ENCODE data around the gene KLHDC8B. TPM values are rescaled to one million over a fixed set of nuclear protein-coding genes. Genes with fewer than 3 reads are reported as not detected.
"Not testable (repeated sequence)": the region's sequence is repeated elsewhere in the genome, so short reads cannot be mapped to it uniquely, and the experiment has no call there.

KLHDC8B gene
- total RNA-seq, 2 donors from 2014 or later: 35.6 to 55.9 TPM

- DNase-seq; intact Hi-C loops (cut with DNase I); ATAC-seq: not testable (repeated sequence)
Measured at GRCh38 chr3:49220985-49221563, 49.7 kb downstream of the KLHDC8B start.

GRCh38 chr3:49222002-49222401 is 50.6 kb downstream of the KLHDC8B start:
- DNase-seq: no peak
- intact Hi-C loops (cut with DNase I): no loop called here
- no peak for ATAC-seq

Other genes starting within 250 kb of the KLHDC8B start
- gene P4HTM, start 181.4 kb upstream of the KLHDC8B start, total RNA-seq: 10 to 100 TPM; 32.8 to 33.9 TPM
- gene WDR6, start 164.2 kb upstream of the KLHDC8B start, total RNA-seq: 10 to 100 TPM; 76.1 to 77.1 TPM
- 10 to 100 TPM in 1 of 2 donors, 1 to 10 TPM in 1; 9.8 to 10.1 TPM for gene DALRD3, start 153.0 kb upstream of the KLHDC8B start, total RNA-seq
- gene NDUFAF3, start 149.5 kb upstream of the KLHDC8B start, total RNA-seq: 100 to 1,000 TPM; 135 to 138 TPM
- 10 to 100 TPM; 60.2 to 71.3 TPM for gene IMPDH2, start 142.2 kb upstream of the KLHDC8B start, total RNA-seq
- gene QRICH1, start 77.5 kb upstream of the KLHDC8B start, total RNA-seq: 10 to 100 TPM; 50.4 to 59.9 TPM
- 100 to 1,000 TPM; 150 to 166 TPM for gene QARS1, start 66.8 kb upstream of the KLHDC8B start, total RNA-seq
- 10 to 100 TPM; 38.3 to 49.5 TPM for gene USP19, start 50.8 kb upstream of the KLHDC8B start, total RNA-seq
- gene LAMB2, start 38.5 kb upstream of the KLHDC8B start, total RNA-seq: 100 to 1,000 TPM; 629 to 714 TPM
- 10 to 100 TPM; 12.3 to 15.3 TPM for gene CCDC71, start 5.3 kb upstream of the KLHDC8B start, total RNA-seq
- gene C3orf62, start 105.6 kb downstream of the KLHDC8B start, total RNA-seq: 1 to 10 TPM; 3.2 to 3.4 TPM
- gene USP4, start 168.5 kb downstream of the KLHDC8B start, total RNA-seq: 10 to 100 TPM; 37.1 to 45.5 TPM
- 100 to 1,000 TPM; 230 to 235 TPM for gene GPX1, start 186.8 kb downstream of the KLHDC8B start, total RNA-seq
- 100 to 1,000 TPM; 311 to 334 TPM for gene RHOA, start 240.4 kb downstream of the KLHDC8B start, total RNA-seq
- gene TCTA, start 240.8 kb downstream of the KLHDC8B start, total RNA-seq: 10 to 100 TPM; 15.2 to 19.1 TPM

Data from left cardiac atrium (tissue), 4 donors.